GM08714 (cell line): ENCODE results near the gene HNRNPA2B1.
"Not testable (repeated sequence)": the region's sequence is repeated elsewhere in the genome, so short reads cannot be mapped to it uniquely, and the experiment has no call there.

ENCODE experiments used
- H3K4me3 ChIP-seq: fragments of 200-500 bp; sonication (Bioruptor generic); 2 replicates; pipeline ENCODE4 v1.5.1; 2014; ENCODE audit warnings: mild to moderate bottlenecking, low read length, inconsistent platforms
- ZNF274 ChIP-seq: IDR thresholded peaks from 2 replicates; pipeline ENCODE4 v1.6.1; 2012; ENCODE audit warnings: mild to moderate bottlenecking, low read depth, low read length

Gene HNRNPA2B1

GRCh38 chr7:26183545-26184280 lies 16.8 kb downstream of the HNRNPA2B1 start:
- H3K4me3 ChIP-seq = no peak overlapping the region
- TF ChIP-seq ZNF274 = no peak

- no peak for TF ChIP-seq ZNF274
- H3K4me3 ChIP-seq = no peak overlapping the region
Observed at GRCh38 chr7:26182706-26183105, 17.8 kb downstream of the HNRNPA2B1 start.

- TF ChIP-seq ZNF274 = no peak
- no peak overlapping the region for H3K4me3 ChIP-seq
Observed at GRCh38 chr7:26182283-26182682, 18.3 kb downstream of the HNRNPA2B1 start.

GRCh38 chr7:26181474-26182227 lies 18.9 kb downstream of the HNRNPA2B1 start:
- H3K4me3 ChIP-seq = no peak overlapping the region
- TF ChIP-seq ZNF274 = no peak

GRCh38 chr7:26180792-26181198 lies 19.8 kb downstream of the HNRNPA2B1 start:
- no peak overlapping the region for H3K4me3 ChIP-seq
- no peak for TF ChIP-seq ZNF274

GRCh38 chr7:26179826-26180497 lies 20.6 kb downstream of the HNRNPA2B1 start:
- TF ChIP-seq ZNF274 = no peak
- H3K4me3 ChIP-seq = no peak overlapping the region

GRCh38 chr7:26179422-26179821 lies 21.1 kb downstream of the HNRNPA2B1 start:
- TF ChIP-seq ZNF274 = no peak
- no peak overlapping the region for H3K4me3 ChIP-seq

- no peak for TF ChIP-seq ZNF274
- no peak overlapping the region for H3K4me3 ChIP-seq
Observed at GRCh38 chr7:26178272-26178960, 22.1 kb downstream of the HNRNPA2B1 start.

- not testable (repeated sequence) for H3K4me3 ChIP-seq
Observed at GRCh38 chr7:26177269-26177668, 23.3 kb downstream of the HNRNPA2B1 start.

- H3K4me3 ChIP-seq = not testable (repeated sequence)
Observed at GRCh38 chr7:26176696-26177095, 23.9 kb downstream of the HNRNPA2B1 start.

GRCh38 chr7:26175903-26176302 lies 24.6 kb downstream of the HNRNPA2B1 start:
- not testable (repeated sequence) for H3K4me3 ChIP-seq

- no peak for TF ChIP-seq ZNF274
- no peak overlapping the region for H3K4me3 ChIP-seq
Observed at GRCh38 chr7:26172048-26172447, 28.5 kb downstream of the HNRNPA2B1 start.

GRCh38 chr7:26171601-26172000 lies 28.9 kb downstream of the HNRNPA2B1 start:
- TF ChIP-seq ZNF274 = no peak
- no peak overlapping the region for H3K4me3 ChIP-seq

- TF ChIP-seq ZNF274 = no peak
Observed at GRCh38 chr7:26170663-26171062, 29.9 kb downstream of the HNRNPA2B1 start.

More at GRCh38 chr7:26170663-26171062, 29.9 kb downstream of the HNRNPA2B1 start:
- H3K4me3 ChIP-seq = no peak overlapping the region
